Osteoblast (primary cell): Measurements from ENCODE around the gene PPA2. TPM values are rescaled to one million over a fixed set of nuclear protein-coding genes. Genes with fewer than 3 reads are reported as not detected.

Source experiments
- DNase-seq: peaks from one replicate; pipeline ENCODE4 v3.0.0; 2011; ENCODE audit warnings: low spot score, mixed read lengths; ENCODE audit not compliant: insufficient read length; ENCODE audit errors: missing footprints
- H2AFZ ChIP-seq: 2 replicates; pipeline ENCODE4 v1.6.0; 2011; ENCODE audit warnings: mild to moderate bottlenecking, low read length
- H3K27ac ChIP-seq: 2 replicates; pipeline ENCODE4 v1.5.1; 2011; ENCODE audit warnings: mild to moderate bottlenecking, low read depth, low read length, moderate library complexity
- H3K27me3 ChIP-seq: 2 replicates; pipeline ENCODE4 v1.6.0; 2012; ENCODE audit warnings: mild to moderate bottlenecking, control low read depth, inconsistent platforms, low read length, moderate library complexity; ENCODE audit not compliant: insufficient read depth
- H3K36me3 ChIP-seq: 2 replicates; pipeline ENCODE4 v1.5.1; 2011; ENCODE audit warnings: mild to moderate bottlenecking, low read length, control low read depth, moderate library complexity; ENCODE audit not compliant: insufficient read depth
- H3K4me1 ChIP-seq: 2 replicates; pipeline ENCODE4 v1.5.1; 2011; ENCODE audit warnings: mild to moderate bottlenecking, low read length, control low read depth, moderate library complexity; ENCODE audit not compliant: insufficient read depth
- H3K4me2 ChIP-seq: 2 replicates; pipeline ENCODE4 v1.6.0; 2011; ENCODE audit warnings: mild to moderate bottlenecking, low read length; ENCODE audit not compliant: insufficient read depth
- H3K4me3 ChIP-seq: fragments of 200-600 bp; sonication (generic); 3 replicates; pipeline ENCODE4 v1.5.1; 2012; ENCODE audit warnings: mild to moderate bottlenecking, low read length, inconsistent platforms; ENCODE audit not compliant: insufficient read depth
- H3K79me2 ChIP-seq: 2 replicates; pipeline ENCODE4 v1.6.0; 2012; ENCODE audit warnings: mild to moderate bottlenecking, low read length, control low read depth, inconsistent platforms; ENCODE audit not compliant: insufficient read depth
- H3K9me3 ChIP-seq: 2 replicates; pipeline ENCODE4 v1.5.1; 2011; ENCODE audit warnings: low read depth, low read length, control low read depth
- H4K20me1 ChIP-seq: 2 replicates; pipeline ENCODE4 v1.6.0; 2012; ENCODE audit warnings: mild to moderate bottlenecking, low read length, control low read depth; ENCODE audit not compliant: insufficient read depth
- total RNA-seq: library from RNA; depleted of rRNA; stranded (reverse); fragments of >200 nt; gene quantifications from 2 replicates; pipeline ENCODE4 v1.2.3, GENCODE V29; 2012
- TF ChIP-seq, protein P1 (sequence below): IDR thresholded peaks from 2 replicates; pipeline ENCODE4 v1.5.1; 2011; ENCODE audit warnings: mild to moderate bottlenecking, low read depth, low read length, moderate library complexity; ENCODE audit errors: extremely low read depth

Gene PPA2
- total RNA-seq, 1 donor = 67.0 TPM

DNA sequence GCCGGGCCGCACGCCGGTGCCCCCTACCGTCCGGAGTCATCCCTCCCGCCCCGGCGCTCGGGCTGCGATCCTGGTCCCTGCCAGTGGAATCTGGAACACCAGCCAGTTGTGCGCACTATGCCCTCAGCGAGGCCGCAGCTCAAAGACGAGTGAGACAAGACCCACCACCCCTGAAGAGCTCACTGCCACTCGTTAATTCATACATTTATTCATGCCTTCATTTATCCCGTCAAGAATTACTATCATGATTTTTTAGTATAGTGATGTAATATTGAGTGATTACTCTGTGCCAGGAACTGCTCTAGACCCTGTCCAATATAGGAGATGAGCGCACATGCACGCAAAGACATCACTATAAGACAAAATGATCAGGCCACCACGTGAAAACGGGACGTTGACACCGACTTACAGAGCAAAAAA lies 247 bp upstream of the PPA2 start:
- H3K4me1 ChIP-seq = peaks cover 16% of the 10 kb centered on the region
- H3K79me2 ChIP-seq = peaks cover 40% of the 10 kb centered on the region
- peak overlapping the region; percentile 96 for H3K4me2 ChIP-seq
- H3K27ac ChIP-seq = peak overlapping the region; percentile 95
- no peaks in the 10 kb centered on the region for H4K20me1 ChIP-seq
- H3K9me3 ChIP-seq = no peaks in the 10 kb centered on the region
- peak overlapping the region; percentile 92 for H3K4me3 ChIP-seq
- no peaks in the 10 kb centered on the region for H3K36me3 ChIP-seq
- DNase-seq = peak; percentile 96
- no peaks in the 10 kb centered on the region for H3K27me3 ChIP-seq
- TF ChIP-seq, protein P1, sequence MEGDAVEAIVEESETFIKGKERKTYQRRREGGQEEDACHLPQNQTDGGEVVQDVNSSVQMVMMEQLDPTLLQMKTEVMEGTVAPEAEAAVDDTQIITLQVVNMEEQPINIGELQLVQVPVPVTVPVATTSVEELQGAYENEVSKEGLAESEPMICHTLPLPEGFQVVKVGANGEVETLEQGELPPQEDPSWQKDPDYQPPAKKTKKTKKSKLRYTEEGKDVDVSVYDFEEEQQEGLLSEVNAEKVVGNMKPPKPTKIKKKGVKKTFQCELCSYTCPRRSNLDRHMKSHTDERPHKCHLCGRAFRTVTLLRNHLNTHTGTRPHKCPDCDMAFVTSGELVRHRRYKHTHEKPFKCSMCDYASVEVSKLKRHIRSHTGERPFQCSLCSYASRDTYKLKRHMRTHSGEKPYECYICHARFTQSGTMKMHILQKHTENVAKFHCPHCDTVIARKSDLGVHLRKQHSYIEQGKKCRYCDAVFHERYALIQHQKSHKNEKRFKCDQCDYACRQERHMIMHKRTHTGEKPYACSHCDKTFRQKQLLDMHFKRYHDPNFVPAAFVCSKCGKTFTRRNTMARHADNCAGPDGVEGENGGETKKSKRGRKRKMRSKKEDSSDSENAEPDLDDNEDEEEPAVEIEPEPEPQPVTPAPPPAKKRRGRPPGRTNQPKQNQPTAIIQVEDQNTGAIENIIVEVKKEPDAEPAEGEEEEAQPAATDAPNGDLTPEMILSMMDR = peak; percentile 77
- H2AFZ ChIP-seq = peak overlapping the region; percentile 74

DNA sequence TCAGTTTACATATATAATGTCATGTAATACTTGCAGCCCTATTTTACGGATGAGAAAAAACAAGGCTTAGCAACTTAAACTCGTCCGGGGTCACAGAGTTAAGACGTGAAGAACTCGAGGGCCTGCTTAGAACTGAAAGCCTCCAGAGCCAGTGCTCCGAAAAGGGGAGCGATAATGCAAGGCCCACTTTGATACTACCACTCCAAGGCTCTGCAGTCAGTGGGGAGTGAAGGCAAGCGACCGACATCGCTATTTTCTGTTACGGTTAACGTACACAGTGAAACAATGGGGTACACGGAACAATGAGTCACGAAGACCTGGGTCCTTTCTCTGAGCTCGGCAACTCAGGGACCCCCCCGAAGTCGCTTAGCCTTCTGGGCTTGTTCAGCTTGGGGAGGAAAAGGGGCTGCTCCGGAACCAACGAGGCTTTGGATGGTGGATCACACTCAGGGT lies 965 bp downstream of the PPA2 start:
- TF ChIP-seq, protein P1 = no peak
- H3K4me3 ChIP-seq = peak overlapping the region; percentile 92
- no peaks in the 10 kb centered on the region for H3K36me3 ChIP-seq
- peaks cover 52% of the 10 kb centered on the region for H3K79me2 ChIP-seq
- H3K27me3 ChIP-seq = no peaks in the 10 kb centered on the region
- peaks cover 3% of the 10 kb centered on the region for H4K20me1 ChIP-seq
- peak overlapping the region; percentile 96 for H3K4me2 ChIP-seq
- H3K4me1 ChIP-seq = peaks cover 16% of the 10 kb centered on the region
- H3K9me3 ChIP-seq = no peaks in the 10 kb centered on the region
- peak; percentile 44 for DNase-seq
- H2AFZ ChIP-seq = peak overlapping the region; percentile 98
- H3K27ac ChIP-seq = peak overlapping the region; percentile 95

DNA sequence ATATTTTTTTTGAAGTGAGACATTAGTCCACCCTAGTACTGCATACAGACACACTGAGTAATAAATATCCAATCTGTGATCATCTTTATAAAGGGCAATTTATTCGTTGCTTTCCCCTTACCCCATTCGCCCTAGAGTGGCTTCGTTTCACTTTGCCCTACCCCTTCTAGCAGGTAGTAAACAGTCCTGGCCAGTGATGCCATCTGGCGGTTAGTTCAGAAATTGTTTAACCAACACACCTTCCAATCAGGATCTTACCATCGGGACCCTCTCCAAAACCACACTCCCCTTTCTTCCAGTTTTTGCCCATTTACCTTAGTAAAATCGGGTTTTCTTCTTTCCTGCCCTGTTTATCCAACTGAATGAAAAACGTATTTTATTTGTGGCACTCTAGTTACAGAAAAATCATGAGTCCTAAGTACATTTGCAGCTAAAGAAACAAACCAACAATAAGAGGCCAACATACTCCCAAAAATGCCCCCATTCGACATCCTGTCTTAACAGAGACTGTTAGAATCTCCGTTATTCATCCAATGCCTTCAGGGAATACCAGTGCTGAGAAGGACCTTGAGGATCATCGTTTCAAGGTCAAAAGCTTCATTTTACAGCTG lies 2.2 kb downstream of the PPA2 start:
- Histone ChIP-seq H3K4me3 (peak overlapping the region; percentile 26), H3K27me3 (no peaks in the 10 kb centered on the region), H3K4me2 (peak overlapping the region; percentile 96), H3K79me2 (peaks cover 63% of the 10 kb centered on the region), H2AFZ (no peak overlapping the region), H4K20me1 (peaks cover 8% of the 10 kb centered on the region), H3K4me1 (peaks cover 16% of the 10 kb centered on the region), H3K9me3 (no peaks in the 10 kb centered on the region), H3K36me3 (no peaks in the 10 kb centered on the region), H3K27ac (no peak overlapping the region)
- TF ChIP-seq, protein P1 = peak; percentile 75
- DNase-seq = peak; percentile 90

DNA sequence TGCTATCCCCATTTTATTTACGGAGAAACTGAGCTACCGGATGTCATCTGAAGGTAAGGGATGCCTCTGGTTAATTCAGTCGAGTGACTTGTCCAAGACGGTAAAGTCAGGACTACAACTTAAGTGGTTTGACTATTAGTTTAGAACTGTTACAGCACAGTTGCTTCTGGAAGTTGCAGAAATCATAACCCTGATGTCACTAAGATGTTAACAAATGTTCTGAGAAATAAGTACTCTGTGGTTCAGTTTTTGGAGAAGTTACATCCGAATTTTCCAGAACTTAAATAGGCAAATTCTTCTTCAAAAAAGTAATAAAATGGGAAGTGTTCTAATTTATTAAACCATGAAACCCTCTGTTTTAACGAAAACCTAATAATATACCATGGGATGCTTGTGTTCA lies 3.1 kb downstream of the PPA2 start:
- H3K4me3 ChIP-seq = no peak overlapping the region
- peaks cover 12% of the 10 kb centered on the region for H4K20me1 ChIP-seq
- peaks cover 68% of the 10 kb centered on the region for H3K79me2 ChIP-seq
- H3K27ac ChIP-seq = no peak overlapping the region
- no peaks in the 10 kb centered on the region for H3K9me3 ChIP-seq
- H3K4me1 ChIP-seq = peaks cover 16% of the 10 kb centered on the region
- TF ChIP-seq, protein P1 = no peak
- H3K36me3 ChIP-seq = no peaks in the 10 kb centered on the region
- no peak overlapping the region for H3K4me2 ChIP-seq
- no peak overlapping the region for H2AFZ ChIP-seq
- H3K27me3 ChIP-seq = no peaks in the 10 kb centered on the region
- DNase-seq = no peak
